Peyer's patch (tissue), 4 donors: ENCODE results near the gene MED8.

Source experiments
- CTCF ChIP-seq, 6 experiments: fragments of 450-650 bp in 4 of 6; fragments of 200-600 bp in 2 of 6; sonication (generic) in 1 of 6; IDR thresholded peaks; one replicate each; pipeline ENCODE4 v1.5.1; 2017 to 2019; ENCODE audit warnings: antibody characterized with exemption in 6 of 6, mild to moderate bottlenecking in 3 of 6, moderate library complexity in 1 of 6
- POLR2A ChIP-seq, 2 donors: fragments of 450-650 bp; IDR thresholded peaks; one replicate each; pipeline ENCODE4 v1.5.1; 2017; ENCODE audit warnings: antibody characterized with exemption in 2 of 2, mild to moderate bottlenecking in 2 of 2, moderate library complexity in 2 of 2

GRCh38 chr1:43360616-43361015, 29.0 kb downstream of the MED8 start:
- no peak for TF ChIP-seq CTCF (IDR thresholded peaks at IDR 0.05)
- TF ChIP-seq POLR2A (IDR thresholded peaks at IDR 0.05), result no peak
